ENCODE measurements around the gene PRKX.
"Not testable (repeated sequence)": the region's sequence is repeated elsewhere in the genome, so short reads cannot be mapped to it uniquely, and the experiment has no call there.

PRKX gene

GRCh38 chrX:3648084-3648483 lies 65.4 kb downstream of the PRKX start:
- no peak for DNase-seq

- not testable (repeated sequence) for DNase-seq
Observed at GRCh38 chrX:3639858-3640631, 73.4 kb downstream of the PRKX start.

DNA sequence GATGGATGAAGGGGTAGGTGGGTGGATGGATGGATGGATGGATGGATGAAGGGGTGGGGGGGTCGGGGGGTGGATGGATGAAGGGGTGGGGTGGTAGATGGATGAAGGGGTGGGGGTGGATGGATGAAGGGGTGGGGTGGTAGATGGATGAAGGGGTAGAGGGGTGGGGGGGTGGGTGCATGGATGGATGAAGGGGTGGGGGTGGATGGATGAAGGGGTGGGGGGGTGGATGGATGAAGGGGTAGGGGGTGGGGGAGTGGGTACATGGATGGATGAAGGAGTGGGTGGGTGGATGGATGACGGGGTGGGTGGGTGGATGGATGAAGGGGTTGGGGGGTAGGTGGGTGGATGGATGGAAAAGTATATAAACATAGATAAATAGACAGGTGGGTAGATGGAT lies 74.2 kb downstream of the PRKX start:
- no peak for DNase-seq

DNA sequence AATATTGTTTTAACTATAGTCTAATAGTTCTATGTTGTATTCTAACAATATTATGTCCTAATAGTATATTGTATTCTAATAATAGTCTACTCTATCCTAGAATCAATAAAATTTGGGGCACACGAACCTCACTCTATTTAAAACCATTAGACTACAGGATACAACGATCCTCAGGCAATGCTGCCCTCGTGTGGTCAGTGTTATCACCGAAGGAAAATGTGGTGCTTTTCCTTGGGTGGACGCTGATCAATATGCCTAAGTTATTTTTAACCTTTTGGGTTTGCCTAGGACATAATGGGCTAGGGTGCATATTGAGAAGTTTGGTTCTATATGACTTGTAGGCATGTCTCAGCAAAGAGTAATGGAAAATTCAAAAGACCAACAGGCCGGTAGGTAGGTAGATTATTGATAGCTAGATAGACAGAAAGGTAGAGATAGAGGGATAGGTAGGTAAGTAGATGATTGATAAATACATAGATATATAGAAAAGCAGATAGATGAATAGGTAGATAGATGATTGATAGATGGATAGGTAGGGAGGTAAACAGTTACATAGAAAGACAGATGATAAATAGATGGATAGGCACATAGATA lies 75.1 kb downstream of the PRKX start:
- DNase-seq: no peak

GRCh38 chrX:3636803-3637202 lies 76.6 kb downstream of the PRKX start:
- no peak for DNase-seq

- DNase-seq: no peak
Observed at GRCh38 chrX:3631196-3631595, 82.3 kb downstream of the PRKX start.

DNA sequence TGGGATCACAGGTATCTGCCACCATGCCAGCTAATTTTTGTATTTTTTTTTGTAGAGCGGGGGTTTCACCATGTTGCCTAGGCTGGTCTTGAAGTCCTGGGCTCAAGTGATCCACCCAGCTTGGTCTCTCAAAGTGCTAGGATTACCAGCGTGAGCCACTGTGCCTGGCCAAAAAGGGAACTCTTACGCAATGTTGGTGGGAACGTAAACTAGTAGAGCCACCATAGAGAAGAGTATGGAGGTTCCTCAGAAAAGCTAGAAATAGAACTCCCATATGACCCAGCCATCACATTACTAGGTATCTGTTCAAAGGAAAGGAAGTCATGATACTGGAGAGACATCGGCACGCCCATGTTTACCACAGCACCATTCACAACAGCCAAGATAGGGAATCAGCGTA lies 85.9 kb downstream of the PRKX start:
- DNase-seq: no peak

DNA sequence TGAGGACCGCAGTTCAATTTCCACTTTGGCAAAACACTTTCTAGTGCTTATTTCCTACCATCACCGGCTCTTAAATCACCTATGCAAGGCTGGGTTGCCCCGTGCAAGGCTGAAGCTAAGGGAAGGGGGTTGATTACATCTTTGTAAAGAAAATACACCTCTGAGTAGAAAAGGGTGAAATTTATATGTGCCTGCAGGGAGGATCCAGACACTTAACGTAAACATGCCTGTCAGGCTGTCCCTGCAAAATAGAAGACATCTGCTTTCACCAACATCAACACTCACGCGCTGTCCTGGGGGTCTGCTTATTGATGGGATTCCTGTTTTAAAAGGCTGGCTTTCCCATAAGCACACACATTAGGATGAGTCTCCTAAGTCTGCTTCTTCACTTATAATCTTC lies 92.0 kb downstream of the PRKX start:
- DNase-seq: no peak

- not testable (repeated sequence) for DNase-seq
Observed at GRCh38 chrX:3611744-3612143, 101.7 kb downstream of the PRKX start.

GRCh38 chrX:3609810-3610209 lies 103.6 kb downstream of the PRKX start:
- no peak for DNase-seq

- no peak for DNase-seq
Observed at GRCh38 chrX:3603026-3603661, 110.3 kb downstream of the PRKX start.

DNA sequence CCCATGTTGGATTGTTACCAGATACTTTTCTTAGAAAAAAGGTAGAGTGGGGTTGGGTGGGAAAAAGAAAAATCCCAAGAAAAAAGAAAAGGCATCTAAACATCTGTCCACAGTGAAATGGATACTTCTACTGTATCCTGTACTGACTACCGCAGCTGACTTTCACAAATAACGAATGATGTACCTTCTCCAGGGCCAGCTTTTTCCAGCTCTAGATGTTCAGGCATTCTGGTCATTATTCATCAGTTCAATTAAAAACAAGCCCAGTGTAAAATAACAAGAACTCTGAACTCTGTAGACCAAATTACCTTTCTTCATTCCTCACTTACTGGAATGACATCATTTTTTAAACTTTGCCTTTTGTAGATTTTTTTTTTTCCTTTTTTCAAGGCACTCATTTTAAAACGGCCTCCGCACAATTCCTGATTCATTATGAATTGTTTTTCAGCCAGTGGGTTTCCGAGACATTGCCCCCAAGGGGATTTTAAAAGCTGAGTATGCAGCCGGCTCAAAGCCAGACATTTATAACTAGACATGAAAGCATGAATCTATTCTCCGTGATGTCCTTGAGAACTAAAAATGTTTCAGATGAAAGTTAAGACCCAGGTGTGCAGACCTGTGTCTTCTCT lies 113.5 kb downstream of the PRKX start:
- no peak for DNase-seq

- DNase-seq: no peak
Observed at GRCh38 chrX:3598709-3599108, 114.7 kb downstream of the PRKX start.

DNA sequence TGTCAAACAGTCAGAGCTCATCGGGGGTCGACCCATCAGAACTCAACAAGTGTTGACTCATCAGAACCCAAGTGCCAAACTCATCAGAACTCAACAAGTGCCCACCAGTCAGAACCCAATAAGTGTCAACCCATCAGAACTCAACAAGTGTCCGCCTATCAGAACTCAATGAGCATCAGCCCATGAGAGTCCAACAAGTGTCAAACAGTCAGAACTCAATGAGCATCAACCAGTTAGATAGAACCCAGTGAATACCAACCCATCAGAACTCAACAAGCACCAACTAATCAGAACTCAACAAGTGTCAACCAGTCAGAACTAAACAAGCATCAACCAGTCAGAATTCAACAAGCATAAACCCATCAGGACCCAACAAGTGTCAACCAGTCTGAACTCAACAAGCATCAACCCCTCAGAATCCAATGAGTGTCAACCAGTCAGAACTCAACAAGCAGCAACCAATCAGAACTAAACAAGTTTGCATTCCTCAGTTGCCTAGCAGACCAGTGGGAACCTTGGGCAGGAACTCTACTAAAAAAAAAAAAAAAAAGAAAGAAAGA lies 115.3 kb downstream of the PRKX start:
- no peak for DNase-seq

DNA sequence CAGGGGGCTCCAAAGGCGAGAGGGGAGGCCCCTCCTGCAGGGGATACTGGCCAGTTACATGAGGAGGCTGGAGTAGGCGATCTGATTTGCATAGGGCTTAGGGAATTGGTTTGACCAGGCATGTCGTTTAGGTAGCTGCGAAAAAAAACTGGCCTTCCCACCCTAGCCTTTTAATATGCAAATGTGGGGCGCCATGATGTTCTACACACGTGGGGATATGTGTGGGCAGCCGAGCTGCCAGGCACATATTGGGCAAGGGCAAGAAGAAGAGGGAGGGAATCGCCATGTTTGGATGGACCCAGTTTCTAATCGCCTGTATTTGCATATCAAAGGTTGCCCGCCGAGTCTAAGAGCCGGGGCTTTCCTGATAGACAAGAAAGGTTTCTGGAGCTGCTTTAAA lies 121.3 kb downstream of the PRKX start:
- DNase-seq: no peak

DNA sequence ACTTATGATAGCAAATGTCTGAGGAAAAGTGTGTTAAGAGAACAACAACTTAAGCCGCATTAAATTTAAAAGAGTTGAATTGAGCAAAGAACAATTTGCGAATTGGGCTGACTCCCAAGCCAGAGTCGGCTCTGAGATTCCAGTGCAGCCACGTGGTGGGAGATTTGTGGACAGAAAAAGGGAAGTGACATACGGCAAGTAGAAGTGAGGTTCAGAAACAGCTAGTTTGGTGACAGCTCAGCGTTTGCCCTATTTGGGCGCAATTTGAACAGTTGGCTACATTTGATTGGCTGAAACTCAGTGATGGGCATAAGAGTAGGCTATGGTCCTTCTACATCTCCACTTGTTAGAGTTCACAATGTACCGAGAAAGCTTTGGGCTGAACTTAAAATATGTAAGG lies 124.0 kb downstream of the PRKX start:
- DNase-seq: no peak

- no peak for DNase-seq
Observed at GRCh38 chrX:3585719-3586118, 127.7 kb downstream of the PRKX start.

DNA sequence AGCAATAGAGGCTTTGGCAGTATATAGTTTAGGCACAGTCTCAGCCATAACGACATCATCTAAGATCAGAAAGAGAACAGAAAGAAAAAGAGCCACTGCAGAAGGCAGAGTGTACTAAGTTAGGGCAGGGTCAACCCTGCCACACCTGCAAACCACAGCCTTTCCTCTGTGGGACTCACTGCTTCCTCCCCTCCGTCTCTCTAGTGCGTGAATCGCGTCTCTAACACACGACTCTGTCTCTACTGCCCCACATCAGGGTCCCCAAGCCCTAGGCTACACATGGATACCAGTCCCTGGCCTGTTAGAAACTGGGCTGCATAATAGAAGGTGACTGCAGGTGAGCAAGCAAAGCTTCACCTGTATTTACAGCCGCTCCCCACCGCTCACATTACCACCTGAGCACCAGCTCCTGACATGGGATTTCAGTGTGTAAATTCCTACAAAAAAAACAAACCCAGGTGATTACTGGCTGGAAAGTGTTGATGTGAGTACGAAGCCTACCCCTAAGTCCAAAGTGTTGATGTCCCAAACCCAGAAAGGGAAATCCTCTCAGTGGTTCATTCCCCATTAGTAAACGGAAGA lies 128.9 kb downstream of the PRKX start:
- no peak for DNase-seq

GRCh38 chrX:3582451-3582850 lies 131.0 kb downstream of the PRKX start:
- DNase-seq: no peak

DNA sequence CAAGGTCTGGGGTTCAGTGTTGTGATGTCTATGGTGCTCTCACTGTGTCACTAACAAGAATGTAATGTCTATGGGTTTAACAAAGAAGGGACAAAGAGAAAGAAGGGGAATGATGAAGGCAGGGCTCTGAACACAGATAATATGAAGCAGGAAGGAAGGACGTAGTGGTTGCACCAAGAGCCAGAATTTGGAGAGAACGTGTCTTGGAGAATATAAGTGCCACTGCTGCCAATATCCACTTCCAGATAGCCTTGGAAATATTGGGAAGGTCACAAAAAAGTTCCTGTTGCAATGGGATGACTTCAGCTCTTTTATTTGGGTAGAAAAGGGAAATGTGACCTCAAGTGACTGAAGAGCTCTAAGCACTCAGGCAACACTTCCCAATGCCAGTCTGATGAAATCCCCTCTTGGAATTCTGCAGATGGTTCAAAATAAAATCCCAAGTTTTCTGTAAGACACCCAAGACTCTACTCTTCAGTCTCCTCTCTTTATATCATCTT lies 131.8 kb downstream of the PRKX start:
- no peak for DNase-seq

GRCh38 chrX:3577551-3577950 lies 135.9 kb downstream of the PRKX start:
- no peak for DNase-seq

- no peak for DNase-seq
Observed at GRCh38 chrX:3576886-3577501, 136.5 kb downstream of the PRKX start.

DNA sequence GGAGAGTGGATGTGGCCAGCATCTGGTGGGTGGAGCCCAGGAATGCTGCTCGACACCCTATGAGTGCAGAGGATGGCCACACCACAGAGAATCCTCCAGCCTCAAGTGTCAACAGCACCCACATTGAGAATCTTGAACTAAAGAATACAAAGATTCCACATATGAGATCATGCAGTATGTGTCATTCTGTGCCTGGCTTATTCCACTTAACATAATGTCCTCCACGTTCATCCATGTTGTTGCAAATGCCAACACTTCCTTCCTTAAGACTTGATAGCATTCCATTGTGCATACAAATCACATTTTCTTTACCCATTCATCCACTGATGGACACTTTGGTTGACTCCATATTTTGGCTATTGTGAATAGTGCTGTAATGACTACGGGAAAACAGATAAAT lies 145.8 kb downstream of the PRKX start:
- DNase-seq: no peak
